Jurkat, Clone E6-1 (cell line): Measurements from ENCODE around the gene TLCD5.
A peak's percentile ranks its signal among the peaks of the same experiment; 100 is the strongest.

ENCODE experiments used
- DNase-seq: peaks from one replicate; pipeline ENCODE4 v3.0.0-alpha.2; 2011; ENCODE audit warnings: low read depth, low spot score
- H3K4me3 ChIP-seq: 2 replicates; pipeline ENCODE4 v1.5.1; 2011; ENCODE audit warnings: mild to moderate bottlenecking, low read length, control low read depth, moderate library complexity

TLCD5 gene

GRCh38 chr11:120334894-120335462 lies 9.9 kb downstream of the TLCD5 start:
- peak; percentile 87 for DNase-seq
- H3K4me3 ChIP-seq = peak overlapping the region; percentile 73

- DNase-seq = no peak
- H3K4me3 ChIP-seq = peak overlapping the region; percentile 73
These were observed 10.4 kb downstream of the TLCD5 start for GRCh38 chr11:120335556-120335907.

- peak; percentile 88 for DNase-seq
- H3K4me3 ChIP-seq = peak within 1 kb of the TSS; percentile 73
These were observed 11.0 kb downstream of the TLCD5 start, which contains the start of gene ARHGEF12 for GRCh38 chr11:120335908-120336640. Gene ARHGEF12, plus strand, starts transcription at chr11:120336413. Its CDS starts 831 bp downstream, at chr11:120337244.

- DNase-seq = no peak
- peak overlapping the region; percentile 73 for H3K4me3 ChIP-seq
These were observed 11.7 kb downstream of the TLCD5 start for GRCh38 chr11:120336641-120337354.

GRCh38 chr11:120337355-120338106 lies 12.4 kb downstream of the TLCD5 start:
- peak overlapping the region; percentile 73 for H3K4me3 ChIP-seq
- DNase-seq = no peak

GRCh38 chr11:120338107-120338933 lies 13.2 kb downstream of the TLCD5 start:
- DNase-seq = no peak
- H3K4me3 ChIP-seq = peak overlapping the region; percentile 0; the same call in 1 of the 2 replicates

GRCh38 chr11:120339394-120339890 lies 14.3 kb downstream of the TLCD5 start:
- peak overlapping the region; percentile 7; the same call in 1 of the 2 replicates for H3K4me3 ChIP-seq
- peak; percentile 96 for DNase-seq

- no peak for DNase-seq
- no peak overlapping the region for H3K4me3 ChIP-seq
These were observed 15.4 kb downstream of the TLCD5 start for GRCh38 chr11:120340529-120340928.

GRCh38 chr11:120342226-120342625 lies 17.1 kb downstream of the TLCD5 start:
- no peak for DNase-seq
- H3K4me3 ChIP-seq = no peak overlapping the region

- H3K4me3 ChIP-seq = no peak overlapping the region
- DNase-seq = no peak
These were observed 17.6 kb downstream of the TLCD5 start for GRCh38 chr11:120342678-120343077.

GRCh38 chr11:120343429-120343828 lies 18.3 kb downstream of the TLCD5 start:
- no peak for DNase-seq
- H3K4me3 ChIP-seq = no peak overlapping the region

- DNase-seq = peak; percentile 99
- no peak overlapping the region for H3K4me3 ChIP-seq
These were observed 19.4 kb downstream of the TLCD5 start for GRCh38 chr11:120344302-120345004.

- no peak for DNase-seq
- no peak overlapping the region for H3K4me3 ChIP-seq
These were observed 21.1 kb downstream of the TLCD5 start for GRCh38 chr11:120346233-120346632.

- DNase-seq = no peak
- H3K4me3 ChIP-seq = no peak overlapping the region
These were observed 25.5 kb downstream of the TLCD5 start for GRCh38 chr11:120350637-120351036.

- DNase-seq = no peak
- no peak overlapping the region for H3K4me3 ChIP-seq
These were observed 27.3 kb downstream of the TLCD5 start for GRCh38 chr11:120352405-120352804.

GRCh38 chr11:120354068-120354467 lies 29.0 kb downstream of the TLCD5 start:
- H3K4me3 ChIP-seq = no peak overlapping the region
- DNase-seq = no peak

GRCh38 chr11:120354779-120355178 lies 29.7 kb downstream of the TLCD5 start:
- DNase-seq = no peak
- H3K4me3 ChIP-seq = no peak overlapping the region

GRCh38 chr11:120357620-120358019 lies 32.5 kb downstream of the TLCD5 start:
- no peak for DNase-seq
- no peak overlapping the region for H3K4me3 ChIP-seq
